DND-41 (cell line): ENCODE data around the gene KRTAP1-1.

Source experiments
- EZH2 ChIP-seq: IDR thresholded peaks from 3 replicates; pipeline ENCODE4 v1.6.1; 2012; ENCODE audit warnings: borderline replicate concordance, low read depth, mild to moderate bottlenecking, moderate library complexity, low read length, inconsistent platforms; ENCODE audit not compliant: severe bottlenecking
- TF ChIP-seq, protein P1 (sequence below): IDR thresholded peaks from 2 replicates; pipeline ENCODE4 v1.5.1; 2012; ENCODE audit warnings: borderline replicate concordance, low read length, moderate library complexity, mild to moderate bottlenecking; ENCODE audit not compliant: poor library complexity, severe bottlenecking; ENCODE audit errors: extremely low read depth

DNA sequence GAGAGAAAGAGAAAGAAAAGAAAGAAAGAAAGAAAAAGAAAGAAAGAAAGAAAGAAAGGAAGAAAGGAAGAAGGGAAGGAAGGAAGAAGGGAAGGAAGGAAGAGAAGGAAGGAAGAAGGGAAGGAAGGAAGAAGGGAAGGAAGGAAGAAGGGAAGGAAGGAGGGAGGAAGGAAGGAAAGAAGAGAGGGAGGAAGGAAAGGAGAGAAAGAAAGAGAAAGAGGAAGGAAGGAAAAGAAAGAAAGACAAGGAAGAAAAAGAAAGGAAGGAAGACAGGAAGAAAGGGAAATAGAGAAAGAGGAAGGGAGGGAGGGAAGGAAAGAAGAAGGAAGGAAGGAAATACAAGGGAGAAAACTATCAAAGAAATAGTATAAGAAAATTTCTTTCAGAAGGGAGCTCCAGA, 35.5 kb upstream of the KRTAP1-1 start:
- TF ChIP-seq, protein P1, sequence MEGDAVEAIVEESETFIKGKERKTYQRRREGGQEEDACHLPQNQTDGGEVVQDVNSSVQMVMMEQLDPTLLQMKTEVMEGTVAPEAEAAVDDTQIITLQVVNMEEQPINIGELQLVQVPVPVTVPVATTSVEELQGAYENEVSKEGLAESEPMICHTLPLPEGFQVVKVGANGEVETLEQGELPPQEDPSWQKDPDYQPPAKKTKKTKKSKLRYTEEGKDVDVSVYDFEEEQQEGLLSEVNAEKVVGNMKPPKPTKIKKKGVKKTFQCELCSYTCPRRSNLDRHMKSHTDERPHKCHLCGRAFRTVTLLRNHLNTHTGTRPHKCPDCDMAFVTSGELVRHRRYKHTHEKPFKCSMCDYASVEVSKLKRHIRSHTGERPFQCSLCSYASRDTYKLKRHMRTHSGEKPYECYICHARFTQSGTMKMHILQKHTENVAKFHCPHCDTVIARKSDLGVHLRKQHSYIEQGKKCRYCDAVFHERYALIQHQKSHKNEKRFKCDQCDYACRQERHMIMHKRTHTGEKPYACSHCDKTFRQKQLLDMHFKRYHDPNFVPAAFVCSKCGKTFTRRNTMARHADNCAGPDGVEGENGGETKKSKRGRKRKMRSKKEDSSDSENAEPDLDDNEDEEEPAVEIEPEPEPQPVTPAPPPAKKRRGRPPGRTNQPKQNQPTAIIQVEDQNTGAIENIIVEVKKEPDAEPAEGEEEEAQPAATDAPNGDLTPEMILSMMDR, result no peak
- no peak for TF ChIP-seq EZH2
